ENCODE data around the gene IL17RA.
A peak's percentile ranks its signal among the peaks of the same experiment; 100 is the strongest.

IL17RA gene

DNA sequence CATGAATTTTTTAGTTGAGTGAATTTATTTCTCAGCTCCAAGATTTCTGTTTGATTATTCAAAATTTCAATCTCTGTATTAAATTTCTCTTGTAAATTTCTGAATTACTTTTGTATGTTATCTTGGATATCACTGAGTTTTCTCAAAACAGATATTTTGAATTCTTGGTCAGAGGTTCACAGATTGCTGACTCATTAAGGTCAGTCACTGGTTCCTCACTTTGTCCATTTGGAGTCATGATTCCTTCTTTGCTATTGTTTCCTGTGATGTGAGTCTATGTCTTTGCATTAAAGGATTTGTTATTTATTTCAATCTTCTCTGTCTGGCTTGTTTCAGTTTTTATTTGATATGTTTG lies 10.2 kb upstream of the IL17RA start:
- Histone ChIP-seq H2BK5ac (ENCODE audit: low read length) (no peak overlapping the region), H2BK12ac (ENCODE audit: low read length) (no peak overlapping the region), H3K4me1 (ENCODE audit: control insufficient read depth in 2 of 2, insufficient read depth in 1 of 2, low read depth in 1 of 2, low read length in 2 of 2) (no peaks in the 10 kb centered on the region), H4K91ac (ENCODE audit: low read depth, low read length, poor library complexity) (no peak overlapping the region), H3K4me2 (ENCODE audit: insufficient read depth, low read length, poor library complexity, severe bottlenecking) (no peak overlapping the region), H2BK15ac (ENCODE audit: low read length) (no peak overlapping the region), H2BK120ac (ENCODE audit: low read depth, low read length) (no peak overlapping the region), H4K8ac (ENCODE audit: low read depth, low read length) (no peak overlapping the region), H3K14ac (ENCODE audit: low read length) (no peak overlapping the region), H3K4ac (ENCODE audit: low read length) (no peak overlapping the region), H3K36me3 (replicated peaks in 1 of 2; ENCODE audit: control insufficient read depth in 2 of 2, insufficient read depth in 2 of 2, low read length in 2 of 2) (no peaks in the 10 kb centered on the region), H3K9ac (ENCODE audit: low read depth, low read length, poor library complexity) (no peak overlapping the region), H3K18ac (ENCODE audit: low read length) (no peak overlapping the region), H3K9me3 (replicated peaks in 1 of 2; ENCODE audit: control insufficient read depth in 2 of 2, insufficient read depth in 1 of 2, low read depth in 1 of 2, low read length in 2 of 2) (no peaks in the 10 kb centered on the region), H3K79me1 (ENCODE audit: low read depth, low read length) (no peaks in the 10 kb centered on the region), H3K27me3 (ENCODE audit: control insufficient read depth in 3 of 3, insufficient read depth in 3 of 3, low read depth in 1 of 3, low read length in 3 of 3) (no peaks in the 10 kb centered on the region), H2AK5ac (ENCODE audit: low read depth, low read length) (no peak overlapping the region), H3K27ac (replicated peaks; ENCODE audit: low read length) (no peak overlapping the region), H3K4me3 (ENCODE audit: low read length in 2 of 2) (no peak overlapping the region), H3K23ac (ENCODE audit: low read depth, low read length, poor library complexity) (no peak overlapping the region), H2AFZ (ENCODE audit: low read length) (no peak overlapping the region)
- DNase-seq (ENCODE audit: low spot score): no peak

DNA sequence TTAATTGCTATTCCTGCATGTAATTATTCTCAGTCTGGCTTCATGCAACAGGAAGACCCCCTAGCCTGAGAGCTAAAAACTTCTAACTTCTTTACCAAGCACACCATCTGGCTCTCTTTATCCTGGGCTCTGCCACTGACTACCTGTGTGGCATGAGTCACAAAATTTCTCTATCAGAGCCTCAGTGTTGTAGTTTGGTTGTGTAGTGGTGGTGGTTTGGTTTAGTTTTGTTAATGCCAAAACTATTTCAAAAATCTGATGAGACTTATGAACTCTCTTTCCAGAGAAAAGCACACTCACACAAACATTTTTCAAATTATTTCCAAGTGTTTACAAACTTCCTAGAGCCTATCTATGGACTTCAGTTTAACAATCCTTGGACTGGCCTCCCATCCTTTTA lies 7.5 kb upstream of the IL17RA start:
- H2AK5ac ChIP-seq (ENCODE audit: low read depth, low read length): no peak overlapping the region
- no peaks in the 10 kb centered on the region for H3K79me1 ChIP-seq (ENCODE audit: low read depth, low read length)
- no peak overlapping the region for H4K8ac ChIP-seq (ENCODE audit: low read depth, low read length)
- no peak overlapping the region for H3K14ac ChIP-seq (ENCODE audit: low read length)
- H2BK12ac ChIP-seq (ENCODE audit: low read length): no peak overlapping the region
- H3K4me3 ChIP-seq (ENCODE audit: low read length in 2 of 2): no peak overlapping the region
- H3K9me3 ChIP-seq (replicated peaks in 1 of 2; ENCODE audit: control insufficient read depth in 2 of 2, insufficient read depth in 1 of 2, low read depth in 1 of 2, low read length in 2 of 2): no peaks in the 10 kb centered on the region
- H2BK15ac ChIP-seq (ENCODE audit: low read length): no peak overlapping the region
- DNase-seq (ENCODE audit: low spot score): no peak
- no peak overlapping the region for H2BK120ac ChIP-seq (ENCODE audit: low read depth, low read length)
- no peak overlapping the region for H3K27ac ChIP-seq (replicated peaks; ENCODE audit: low read length)
- no peak overlapping the region for H2AFZ ChIP-seq (ENCODE audit: low read length)
- no peaks in the 10 kb centered on the region for H3K36me3 ChIP-seq (replicated peaks in 1 of 2; ENCODE audit: control insufficient read depth in 2 of 2, insufficient read depth in 2 of 2, low read length in 2 of 2)
- H3K18ac ChIP-seq (ENCODE audit: low read length): no peak overlapping the region
- H3K4ac ChIP-seq (ENCODE audit: low read length): no peak overlapping the region
- H3K27me3 ChIP-seq (ENCODE audit: control insufficient read depth in 3 of 3, insufficient read depth in 3 of 3, low read depth in 1 of 3, low read length in 3 of 3): peaks cover 0 to 9% (median 0%) of the 10 kb centered on the region in 3 experiments
- H3K4me2 ChIP-seq (ENCODE audit: insufficient read depth, low read length, poor library complexity, severe bottlenecking): no peak overlapping the region
- H4K91ac ChIP-seq (ENCODE audit: low read depth, low read length, poor library complexity): no peak overlapping the region
- no peak overlapping the region for H3K23ac ChIP-seq (ENCODE audit: low read depth, low read length, poor library complexity)
- no peak overlapping the region for H2BK5ac ChIP-seq (ENCODE audit: low read length)
- H3K9ac ChIP-seq (ENCODE audit: low read depth, low read length, poor library complexity): no peak overlapping the region
- no peaks in the 10 kb centered on the region for H3K4me1 ChIP-seq (ENCODE audit: control insufficient read depth in 2 of 2, insufficient read depth in 1 of 2, low read depth in 1 of 2, low read length in 2 of 2)

DNA sequence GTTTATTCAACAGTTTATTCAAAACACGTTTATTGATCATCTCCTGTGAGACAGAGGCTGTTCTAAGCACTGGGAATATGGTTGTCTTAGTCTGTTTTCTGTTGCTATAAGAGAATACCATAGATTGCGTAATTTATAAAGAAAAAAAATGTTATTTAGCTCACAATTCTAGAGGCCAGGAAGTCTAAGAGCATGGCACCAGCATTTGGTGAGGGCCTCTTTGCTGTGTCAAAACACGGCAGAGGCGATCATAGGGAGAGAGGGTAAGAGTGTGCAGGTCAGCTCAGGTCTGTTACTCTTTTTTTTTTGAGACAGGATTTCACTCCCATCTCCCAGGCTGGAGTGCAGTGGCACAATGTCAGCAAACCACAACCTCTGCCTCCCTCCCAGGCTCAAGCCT lies 5.2 kb upstream of the IL17RA start:
- DNase-seq (ENCODE audit: low spot score): no peak
- Histone ChIP-seq H2BK15ac (ENCODE audit: low read length) (no peak overlapping the region), H3K4me3 (ENCODE audit: low read length in 2 of 2) (no peak overlapping the region), H3K27ac (replicated peaks; ENCODE audit: low read length) (no peak overlapping the region), H2BK120ac (ENCODE audit: low read depth, low read length) (no peak overlapping the region), H3K23ac (ENCODE audit: low read depth, low read length, poor library complexity) (no peak overlapping the region), H4K8ac (ENCODE audit: low read depth, low read length) (no peak overlapping the region), H3K4ac (ENCODE audit: low read length) (no peak overlapping the region), H3K9me3 (replicated peaks in 1 of 2; ENCODE audit: control insufficient read depth in 2 of 2, insufficient read depth in 1 of 2, low read depth in 1 of 2, low read length in 2 of 2) (no peaks in the 10 kb centered on the region), H2AK5ac (ENCODE audit: low read depth, low read length) (no peak overlapping the region), H3K9ac (ENCODE audit: low read depth, low read length, poor library complexity) (no peak overlapping the region), H4K91ac (ENCODE audit: low read depth, low read length, poor library complexity) (no peak overlapping the region), H3K79me1 (ENCODE audit: low read depth, low read length) (no peaks in the 10 kb centered on the region), H2AFZ (ENCODE audit: low read length) (peak overlapping the region; percentile 9), H3K14ac (ENCODE audit: low read length) (no peak overlapping the region), H3K4me2 (ENCODE audit: insufficient read depth, low read length, poor library complexity, severe bottlenecking) (no peak overlapping the region), H3K18ac (ENCODE audit: low read length) (no peak overlapping the region), H3K27me3 (ENCODE audit: control insufficient read depth in 3 of 3, insufficient read depth in 3 of 3, low read depth in 1 of 3, low read length in 3 of 3) (peaks cover 0 to 9% (median 5%) of the 10 kb centered on the region in 3 experiments), H2BK5ac (ENCODE audit: low read length) (no peak overlapping the region), H2BK12ac (ENCODE audit: low read length) (no peak overlapping the region), H3K4me1 (ENCODE audit: control insufficient read depth in 2 of 2, insufficient read depth in 1 of 2, low read depth in 1 of 2, low read length in 2 of 2) (no peaks in the 10 kb centered on the region), H3K36me3 (replicated peaks in 1 of 2; ENCODE audit: control insufficient read depth in 2 of 2, insufficient read depth in 2 of 2, low read length in 2 of 2) (no peaks in the 10 kb centered on the region)
- WGBS, 2 donors (ENCODE audit: extremely low coverage in 2 of 2, insufficient read length in 2 of 2, insufficient replicate concordance in 1 of 2): no CpG with 5 or more reads among the region's 4 CpGs

DNA sequence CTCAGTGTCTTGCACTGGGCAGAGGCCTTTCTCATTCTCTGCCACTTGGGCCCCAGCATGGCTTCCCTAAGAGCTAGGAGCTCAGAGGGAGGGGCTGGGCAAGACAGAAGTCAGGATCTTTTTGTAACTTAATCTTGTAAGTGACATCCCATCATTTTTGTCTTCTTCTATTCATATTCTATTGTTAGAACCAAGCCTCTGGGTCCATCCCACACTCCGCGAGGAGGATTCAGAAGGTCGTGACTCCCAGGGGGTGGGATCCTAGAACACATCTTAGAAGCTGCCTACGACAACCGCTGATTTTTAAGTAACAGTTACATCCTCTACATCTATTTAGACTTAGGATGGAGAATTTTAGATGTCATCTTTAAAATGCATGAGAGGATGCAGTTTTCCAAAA lies 1.5 kb upstream of the IL17RA start:
- Histone ChIP-seq H3K4ac (ENCODE audit: low read length) (no peak overlapping the region), H3K4me2 (ENCODE audit: insufficient read depth, low read length, poor library complexity, severe bottlenecking) (no peak overlapping the region), H4K91ac (ENCODE audit: low read depth, low read length, poor library complexity) (no peak overlapping the region), H2BK120ac (ENCODE audit: low read depth, low read length) (no peak overlapping the region), H3K9ac (ENCODE audit: low read depth, low read length, poor library complexity) (no peak overlapping the region), H3K36me3 (replicated peaks in 1 of 2; ENCODE audit: control insufficient read depth in 2 of 2, insufficient read depth in 2 of 2, low read length in 2 of 2) (peaks cover 0 to 2% of the 10 kb centered on the region in 2 donors), H3K4me1 (ENCODE audit: control insufficient read depth in 2 of 2, insufficient read depth in 1 of 2, low read depth in 1 of 2, low read length in 2 of 2) (no peaks in the 10 kb centered on the region), H3K23ac (ENCODE audit: low read depth, low read length, poor library complexity) (no peak overlapping the region), H2AK5ac (ENCODE audit: low read depth, low read length) (no peak overlapping the region), H3K27me3 (ENCODE audit: control insufficient read depth in 3 of 3, insufficient read depth in 3 of 3, low read depth in 1 of 3, low read length in 3 of 3) (peaks cover 9 to 31% (median 9%) of the 10 kb centered on the region in 3 experiments), H3K4me3 (ENCODE audit: low read length in 2 of 2) (no peak overlapping the region), H2BK12ac (ENCODE audit: low read length) (no peak overlapping the region), H2BK15ac (ENCODE audit: low read length) (no peak overlapping the region), H2BK5ac (ENCODE audit: low read length) (no peak overlapping the region), H2AFZ (ENCODE audit: low read length) (no peak overlapping the region), H3K9me3 (replicated peaks in 1 of 2; ENCODE audit: control insufficient read depth in 2 of 2, insufficient read depth in 1 of 2, low read depth in 1 of 2, low read length in 2 of 2) (no peaks in the 10 kb centered on the region), H4K8ac (ENCODE audit: low read depth, low read length) (no peak overlapping the region), H3K18ac (ENCODE audit: low read length) (no peak overlapping the region), H3K14ac (ENCODE audit: low read length) (no peak overlapping the region), H3K79me1 (ENCODE audit: low read depth, low read length) (no peaks in the 10 kb centered on the region), H3K27ac (replicated peaks; ENCODE audit: low read length) (no peak overlapping the region)
- WGBS, 2 donors (ENCODE audit: extremely low coverage in 2 of 2, insufficient read length in 2 of 2, insufficient replicate concordance in 1 of 2): no CpG with 5 or more reads among the region's 5 CpGs
- DNase-seq (ENCODE audit: low spot score): no peak

Data from neuronal stem cell (in vitro differentiated cells).